WI38 (cell line): ENCODE measurements around the gene CNN1.

ENCODE experiments used
- H3K4me3 ChIP-seq: 2 replicates; pipeline ENCODE4 v1.5.1; 2011; ENCODE audit warnings: low read depth, mild to moderate bottlenecking, control low read depth, low read length
- CTCF ChIP-seq: IDR thresholded peaks from 2 replicates; pipeline ENCODE4 v1.5.1; 2012; ENCODE audit warnings: low read depth, mild to moderate bottlenecking, control low read depth, low read length

Gene CNN1

GRCh38 chr19:11587302-11587974 lies 48.8 kb downstream of the CNN1 start:
- peak; percentile 94 for TF ChIP-seq CTCF
- H3K4me3 ChIP-seq, result no peak overlapping the region

DNA sequence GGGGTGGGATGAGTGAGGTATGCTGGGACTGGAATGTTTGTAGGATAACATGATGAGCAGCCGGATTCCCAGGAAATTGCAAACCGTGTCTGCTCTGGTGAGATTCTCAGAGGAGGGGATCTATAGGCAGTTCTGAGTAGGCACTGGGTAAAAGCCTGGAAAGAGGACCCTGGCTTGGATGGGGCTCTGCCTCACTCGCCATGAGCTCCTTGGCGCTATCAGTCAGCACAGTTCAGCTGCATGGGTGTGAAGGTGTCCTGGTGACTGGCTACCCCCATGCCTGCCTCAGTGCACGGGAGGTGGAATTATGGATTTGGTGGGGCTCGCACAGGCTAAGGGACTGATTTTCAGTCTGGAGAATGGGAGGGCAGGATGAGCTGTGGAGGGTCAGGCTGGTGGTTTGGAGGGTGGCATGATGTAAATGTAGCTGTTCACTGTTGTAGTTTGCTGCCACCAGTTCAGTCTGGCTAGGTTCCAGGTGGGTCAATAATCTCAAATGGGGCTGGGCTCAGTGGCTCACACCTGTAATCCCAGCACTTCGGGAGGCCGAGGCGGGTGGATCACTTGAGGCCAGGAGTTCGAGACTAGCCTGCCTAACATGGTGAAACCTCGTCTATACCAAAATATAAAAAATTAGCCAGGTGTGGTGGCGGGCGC lies 49.5 kb downstream of the CNN1 start:
- H3K4me3 ChIP-seq, result no peak overlapping the region
- TF ChIP-seq CTCF, result no peak

DNA sequence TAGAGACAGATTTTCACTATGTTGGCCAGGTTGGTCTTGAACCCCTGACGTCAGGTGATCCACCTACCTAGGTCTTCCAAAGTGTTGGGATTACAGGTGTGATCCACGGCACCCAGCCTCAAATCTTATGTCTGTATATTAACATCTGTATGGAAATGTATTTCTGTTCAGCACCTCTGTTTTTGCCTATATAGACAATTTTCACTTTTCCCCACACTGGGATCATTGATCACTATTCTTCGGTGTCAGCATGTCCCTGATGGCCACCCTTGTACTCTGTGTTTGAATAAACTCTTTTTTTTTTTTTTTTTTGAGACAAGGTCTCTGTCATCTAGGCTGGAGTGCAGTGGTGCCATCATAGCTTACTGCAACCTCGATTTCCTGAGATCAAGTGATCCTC lies 55.4 kb downstream of the CNN1 start:
- H3K4me3 ChIP-seq, result no peak overlapping the region
- no peak for TF ChIP-seq CTCF

DNA sequence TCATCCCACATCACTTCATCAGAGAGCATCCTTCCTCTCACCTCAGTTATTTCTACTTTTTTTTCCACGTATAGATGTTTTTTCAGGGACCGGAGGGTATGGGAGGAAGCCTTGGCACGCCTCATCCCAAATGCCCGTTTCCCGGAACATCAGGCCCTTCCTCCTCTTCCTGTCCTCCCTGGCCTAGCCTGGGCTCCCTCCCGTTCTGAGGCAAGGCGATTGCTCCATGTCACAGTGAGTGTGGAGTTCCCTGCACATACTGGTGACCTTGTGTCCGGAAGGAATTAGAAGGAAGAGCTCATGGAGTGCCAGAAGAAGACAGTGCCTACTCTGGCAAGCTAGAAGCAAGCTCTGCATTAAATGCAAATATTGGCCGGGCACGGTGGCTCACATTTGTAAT lies 57.5 kb downstream of the CNN1 start:
- H3K4me3 ChIP-seq, result no peak overlapping the region
- TF ChIP-seq CTCF, result no peak

GRCh38 chr19:11597202-11598102 lies 58.8 kb downstream of the CNN1 start, which contains the start of gene ZNF627:
Gene ZNF627 (plus strand): TSS chr19:11597483. CDS start chr19:11597628, 145 bp downstream.
- peak within 1 kb of the TSS; percentile 79 for H3K4me3 ChIP-seq
- no peak for TF ChIP-seq CTCF

DNA sequence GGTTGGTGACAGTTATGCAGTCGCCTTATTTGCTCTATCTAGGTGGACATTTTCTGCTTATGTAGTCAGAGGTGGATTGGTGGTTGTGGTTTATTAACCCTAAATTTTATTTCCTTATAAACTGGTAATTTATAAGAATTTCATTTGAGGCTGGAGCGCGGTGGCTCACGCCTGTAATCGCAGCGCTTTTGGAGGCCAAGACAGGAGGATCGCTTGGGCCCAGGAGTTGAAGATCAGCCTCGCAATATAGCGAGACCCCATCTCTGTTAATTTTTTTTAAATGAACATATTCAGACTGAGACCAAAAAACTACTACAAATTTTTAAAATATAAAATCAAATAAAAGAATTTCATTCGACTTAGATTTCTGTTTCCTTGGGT lies 59.4 kb downstream of the CNN1 start:
- TF ChIP-seq CTCF, result no peak
- H3K4me3 ChIP-seq, result peak overlapping the region; percentile 79
